K562 (cell line): ENCODE measurements around the gene SCAMP1. TPM values are rescaled to one million over a fixed set of nuclear protein-coding genes. Genes with fewer than 3 reads are reported as not detected.

Experiments used
- ATAC-seq: fragments of 200-7000 bp; cut with Tn5 transposase; 3 replicates; pipeline ENCODE4 v1.9.1; 2020; ENCODE audit warnings: moderate library complexity
- BruUV-seq: library from RNA; stranded (reverse); fragments of 400-500 nt; replicated peaks from 2 replicates; lab custom pipeline; 2021; lab: Mats Ljungman, UMichigan
- CTCF ChIA-PET: fragments of 300-600 bp; formaldehyde crosslinking; extraction: SDS; loops from one replicate; lab custom pipeline; 2021; ENCODE audit warnings: low intra/inter-chr PET ratio; lab: Yijun Ruan, JAX
- POLR2A ChIA-PET: fragments of 300-600, 350-650 bp; sonication (Branson Sonifier 250); formaldehyde crosslinking; extraction: SDS; loops from one replicate; lab custom pipeline; 2021; ENCODE audit warnings: antibody characterized with exemption, inconsistent platforms; lab: Yijun Ruan, JAX
- DNase-seq, 4 experiments: peaks; one replicate each; pipeline versions ENCODE4 v3.0.0 to v3.0.0-alpha.2; 2011 to 2018; ENCODE audit warnings: low spot score in 3 of 4, mixed read lengths in 3 of 4; ENCODE audit errors: extremely low read depth in 1 of 4
- FAIRE-seq: peaks from 2 replicates; lab custom pipeline; 2011; peaks lifted over from hg19 to GRCh38; lab: Jason Lieb, UNC
- H2AFZ ChIP-seq: 2 replicates; pipeline ENCODE4 v1.6.0; 2011; ENCODE audit warnings: low read depth, low read length, control low read depth, inconsistent platforms
- H3K27ac ChIP-seq: fragments of 200-600 bp; 3 replicates; pipeline ENCODE4 v1.8.0; 2011; ENCODE audit warnings: low read depth, mild to moderate bottlenecking, control low read depth, inconsistent platforms, low read length, moderate library complexity, mixed read lengths; ENCODE audit errors: extremely low read depth
- H3K27me3 ChIP-seq, 2 experiments: fragments of 300-600 bp in 1 of 2; 2 replicates in 1 of 2; 3 replicates in 1 of 2; pipeline versions ENCODE4 v1.6.0 to v1.8.0; 2011; ENCODE audit warnings: inconsistent platforms in 2 of 2, low read length in 2 of 2, mild to moderate bottlenecking in 1 of 2, mixed read lengths in 1 of 2, moderate library complexity in 1 of 2; ENCODE audit not compliant: control insufficient read depth in 2 of 2, insufficient read depth in 2 of 2
- H3K36me3 ChIP-seq: fragments of 300-600 bp; 3 replicates; pipeline ENCODE4 v1.8.0; 2011; ENCODE audit warnings: mild to moderate bottlenecking, low read length, inconsistent platforms; ENCODE audit not compliant: control insufficient read depth, insufficient read depth
- H3K4me1 ChIP-seq, 2 experiments: fragments of 200-600 bp in 1 of 2; replicated peaks in 1 of 2; 2 replicates in 1 of 2; 3 replicates in 1 of 2; pipeline versions ENCODE4 v1.5.1 to v1.8.0; 2011; ENCODE audit warnings: inconsistent platforms in 2 of 2, low read length in 2 of 2, mild to moderate bottlenecking in 1 of 2, mixed read lengths in 1 of 2, moderate library complexity in 1 of 2; ENCODE audit not compliant: control insufficient read depth in 2 of 2, insufficient read depth in 2 of 2
- H3K4me2 ChIP-seq: 2 replicates; pipeline ENCODE4 v1.6.1; 2011; ENCODE audit warnings: low read length, control low read depth, inconsistent platforms, mixed read lengths; ENCODE audit not compliant: insufficient read depth
- H3K4me3 ChIP-seq: fragments of 200-600 bp; sonication (generic), shearing (Covaris generic); 2 replicates; pipeline ENCODE4 v1.5.1; 2016; ENCODE audit warnings: control low read depth, inconsistent platforms
- H3K79me2 ChIP-seq: fragments of 200-600 bp; 3 replicates; pipeline ENCODE4 v1.8.0; 2011; ENCODE audit warnings: low read length, inconsistent platforms; ENCODE audit not compliant: control insufficient read depth, insufficient read depth
- H3K9ac ChIP-seq, 2 experiments: 2 replicates each; pipeline versions ENCODE4 v1.6.0 to v1.6.1; 2011; ENCODE audit warnings: low read depth in 2 of 2, low read length in 2 of 2, control low read depth in 1 of 2, inconsistent platforms in 1 of 2, mild to moderate bottlenecking in 1 of 2, mixed read lengths in 1 of 2; ENCODE audit not compliant: insufficient read depth in 1 of 2
- H3K9me1 ChIP-seq: one replicate; pipeline ENCODE4 v1.6.0; 2011; ENCODE audit warnings: inconsistent platforms, mild to moderate bottlenecking, low read length, moderate library complexity; ENCODE audit not compliant: control insufficient read depth, insufficient read depth
- H3K9me3 ChIP-seq: replicated peaks from 2 replicates; pipeline ENCODE4 v1.5.1; 2011; ENCODE audit warnings: low read depth, low read length, inconsistent platforms; ENCODE audit not compliant: control insufficient read depth, insufficient read depth
- H4K20me1 ChIP-seq: replicated peaks from 2 replicates; pipeline ENCODE4 v1.6.1; 2011; ENCODE audit warnings: low read length, inconsistent platforms, mixed read lengths; ENCODE audit not compliant: control insufficient read depth, insufficient read depth
- CEBPB ChIP-seq: fragments of 450-650 bp; IDR thresholded peaks from 2 replicates; pipeline ENCODE4 v1.6.1; 2016; ENCODE audit warnings: missing genetic modification characterization, missing compliant biosample characterization
- ESRRA ChIP-seq: fragments of 450-650 bp; IDR thresholded peaks from 2 replicates; pipeline ENCODE4 v1.6.1; 2014; ENCODE audit warnings: low read depth, mild to moderate bottlenecking, moderate library complexity, borderline replicate concordance
- HES1 ChIP-seq: fragments of 450-650 bp; IDR thresholded peaks from 2 replicates; pipeline ENCODE4 v1.6.1; 2016; ENCODE audit warnings: low read depth, mild to moderate bottlenecking, moderate library complexity
- MBD1 ChIP-seq: fragments of 250-450 bp; sonication (Bioruptor Pico); IDR thresholded peaks from 2 replicates; pipeline ENCODE4 v1.8.0; 2022; ENCODE audit warnings: inconsistent platforms
- MBD2 ChIP-seq: sonication (generic); IDR thresholded peaks from 2 replicates; pipeline ENCODE4 v1.6.1; 2016; ENCODE audit warnings: low read depth, borderline replicate concordance
- RCOR1 ChIP-seq, 2 experiments: IDR thresholded peaks; 2 replicates each; pipeline ENCODE4 v1.6.1; 2012; ENCODE audit warnings: low read depth in 2 of 2, low read length in 2 of 2, borderline replicate concordance in 1 of 2, improper control_type of control experiment in 1 of 2
- SAFB ChIP-seq: fragments of 200-400 bp; formaldehyde crosslinking; IDR thresholded peaks from 2 replicates; pipeline ENCODE4 v1.6.1; 2017; ENCODE audit warnings: low read depth, low read length, borderline replicate concordance
- WGBS: fragments of 100-300 bp; shearing (Covaris generic); methylation state at CpG from one replicate; pipeline ENCODE4 v1.1.6; 2016; ENCODE audit warnings: low coverage, mixed read lengths; ENCODE audit not compliant: insufficient coverage; ENCODE audit errors: missing lambda C conversion rate; 5-methylcytosine and 5-hydroxymethylcytosine counted together
- in situ Hi-C: fragments of 300-500 bp; cut with MboI; formaldehyde crosslinking; loops from 4 replicates; pipeline ENCODE4 v1.15.0; 2018; ENCODE audit warnings: inconsistent platforms, mixed read lengths
- intact Hi-C: fragments of 100-400 bp; cut with micrococcal nuclease; formaldehyde crosslinking; loops from 2 replicates; pipeline ENCODE4 v1.14.2; 2022
- polyA plus RNA-seq, 8 experiments: library from polyadenylated mRNA; depleted of rRNA in 4 of 8; stranded (reverse) in 5 of 8; unstranded in 3 of 8; fragments of >200 nt; fragmentation: Nextera tagmentation in 2 of 8; fragmentation: Illumina TruSeq in 1 of 8; extraction: Ambion mirVana in 2 of 8; extraction: Trizol in 1 of 8; gene quantifications; 2 replicates each; pipeline versions ENCODE4 v1.2.1 to v1.2.3, GENCODE V29; 2011 to 2014; ENCODE audit warnings: inconsistent platforms in 1 of 8, missing spikeins in 1 of 8
- total RNA-seq, 7 experiments: library from RNA; depleted of rRNA in 6 of 7; stranded (reverse); fragments of >200 nt in 6 of 7; fragmentation: Illumina TruSeq in 2 of 7; extraction: Trizol in 2 of 7; gene quantifications; 2 replicates each; pipeline versions ENCODE4 v1.2.1 to v1.2.3, GENCODE V29; 2011 to 2021; ENCODE audit warnings: low replicate concordance in 1 of 7

SCAMP1 gene
- total and polyA plus RNA-seq, 9 of the 15 experiments (the other 6 are each of a cell fraction or from before 2014, with no cell fraction given), result 5.4 to 23.9 (median 13.8) TPM

GRCh38 chr5:78497573-78498533, 137.4 kb downstream of the SCAMP1 start (continued):
- TF ChIP-seq MBD1 (CRISPR knock-in tag), result no peak

- no peak for FAIRE-seq
- intact Hi-C loops (no loop called here), in situ Hi-C loops (no loop called here)
- no peak overlapping the region for H2AFZ ChIP-seq
- H3K4me2 ChIP-seq, result no peak overlapping the region; the same call in 1 of the 2 replicates
- BruUV-seq, result no TSS peak
- ChIA-PET CTCF (no interaction called here), POLR2A (no interaction called here)
- H3K4me3 ChIP-seq, result no peak overlapping the region
- no peaks in the 10 kb centered on the region for H3K9me3 ChIP-seq
- peaks cover 3 to 9% of the 10 kb centered on the region in 2 experiments; a peak in 3 of 5 replicates for H3K4me1 ChIP-seq
- H4K20me1 ChIP-seq, result no peaks in the 10 kb centered on the region
- no peaks in the 10 kb centered on the region for H3K9me1 ChIP-seq
- 0% methylated on average over 1 of the region's 1 CpG for WGBS
- no peak overlapping the region for H3K27ac ChIP-seq
- no peaks in the 10 kb centered on the region for H3K27me3 ChIP-seq
- H3K79me2 ChIP-seq, result peaks cover 5% of the 10 kb centered on the region; the same call in 2 of the 3 replicates
- TF ChIP-seq RCOR1 (IDR thresholded peaks at IDR 0.05; ENCODE audit: borderline replicate concordance in 1 of 2, low read depth in 2 of 2, low read length in 2 of 2), result peak in 1 of 2 experiments; percentile 23; a peak in 1 of 4 replicates
- no peak for TF ChIP-seq MBD2
- no peak for TF ChIP-seq SAFB
- peak; percentile 46; the same call in 1 of the 2 replicates for TF ChIP-seq HES1
- peak; percentile 32; the same call in 1 of the 2 replicates for TF ChIP-seq CEBPB (tag)
- TF ChIP-seq ESRRA, result peak; percentile 69; the same call in 1 of the 2 replicates
- TF ChIP-seq, all 486 proteins: peak for 4
- DNase-seq, result no peak
- no peak for ATAC-seq
- no peak overlapping the region for H3K9ac ChIP-seq
- H3K36me3 ChIP-seq, result no peaks in the 10 kb centered on the region
Observed at GRCh38 chr5:78499485-78499884, 139.1 kb downstream of the SCAMP1 start.
